Posterior cingulate gyrus (tissue), 11 donors: ENCODE measurements around the gene RELN.
"Not testable (repeated sequence)": the region's sequence is repeated elsewhere in the genome, so short reads cannot be mapped to it uniquely, and the experiment has no call there.

Experiments used
- DNase-seq, 10 donors: peaks; one replicate each; pipeline versions ENCODE4 v3.0.0 to v3.0.0-alpha.2; 2020 to 2021; ENCODE audit warnings: mixed read lengths in 3 of 10
- intact Hi-C: fragments of 100-400 bp; cut with DNase I; formaldehyde crosslinking; loops from one replicate; pipeline ENCODE4 v1.15.1; 2023

RELN gene

GRCh38 chr7:103857435-103857834 is 132.0 kb downstream of the RELN start:
- intact Hi-C loops = no loop called here
- no peak for DNase-seq

- no peak for DNase-seq
- intact Hi-C loops = no loop called here
These were observed 132.5 kb downstream of the RELN start for GRCh38 chr7:103856929-103857328.

- intact Hi-C loops = no loop called here
- no peak for DNase-seq
These were observed 133.8 kb downstream of the RELN start for GRCh38 chr7:103855671-103856070.

- intact Hi-C loops = no loop called here
- no peak for DNase-seq
These were observed 134.8 kb downstream of the RELN start for GRCh38 chr7:103854611-103855010.

GRCh38 chr7:103851357-103851756 is 138.1 kb downstream of the RELN start:
- no peak for DNase-seq

GRCh38 chr7:103843689-103844480 is 145.6 kb downstream of the RELN start:
- intact Hi-C loops = no loop called here
- DNase-seq = no peak

More at GRCh38 chr7:103851357-103851756, 138.1 kb downstream of the RELN start:
- intact Hi-C loops = no loop called here

- intact Hi-C loops = no loop called here
- no peak for DNase-seq
These were observed 156.1 kb downstream of the RELN start for GRCh38 chr7:103833401-103833800.

- intact Hi-C loops = no loop called here
- no peak for DNase-seq
These were observed 157.0 kb downstream of the RELN start for GRCh38 chr7:103832438-103832837.

- DNase-seq = no peak
- intact Hi-C loops = no loop called here
These were observed 165.2 kb downstream of the RELN start for GRCh38 chr7:103824251-103824650.

GRCh38 chr7:103823084-103823483 is 166.4 kb downstream of the RELN start:
- no peak for DNase-seq
- intact Hi-C loops = no loop called here

GRCh38 chr7:103821092-103821491 is 168.4 kb downstream of the RELN start:
- intact Hi-C loops = no loop called here
- DNase-seq = no peak

- intact Hi-C loops, DNase-seq: not testable (repeated sequence)
These were observed 173.5 kb downstream of the RELN start for GRCh38 chr7:103815972-103816371.

GRCh38 chr7:103813970-103814369 is 175.5 kb downstream of the RELN start:
- intact Hi-C loops = no loop called here
- DNase-seq = no peak

GRCh38 chr7:103811997-103812396 is 177.5 kb downstream of the RELN start:
- DNase-seq = no peak
- intact Hi-C loops = no loop called here

GRCh38 chr7:103811290-103811689 is 178.2 kb downstream of the RELN start:
- intact Hi-C loops = no loop called here
- DNase-seq = no peak

- DNase-seq = peak in 1 of 10 donors; percentile 35
- intact Hi-C loops = no loop called here
These were observed 179.2 kb downstream of the RELN start for GRCh38 chr7:103810112-103810744.

- no peak for DNase-seq
- intact Hi-C loops = no loop called here
These were observed 180.0 kb downstream of the RELN start for GRCh38 chr7:103809229-103809994.

GRCh38 chr7:103805346-103805745 is 184.1 kb downstream of the RELN start:
- intact Hi-C loops = no loop called here
- DNase-seq = no peak

GRCh38 chr7:103803631-103804030 is 185.8 kb downstream of the RELN start:
- intact Hi-C loops = no loop called here
- DNase-seq = no peak

GRCh38 chr7:103799298-103799697 is 190.2 kb downstream of the RELN start:
- no peak for DNase-seq
- intact Hi-C loops = no loop called here

GRCh38 chr7:103797647-103798307 is 191.7 kb downstream of the RELN start:
- DNase-seq = no peak
- intact Hi-C loops = no loop called here
